Spleen (tissue), 7 donors: ENCODE data around the gene NUMB.
A peak's percentile ranks its signal among the peaks of the same experiment; 100 is the strongest.

Experiments
- POLR2A ChIP-seq, 3 donors: fragments of 450-650 bp; IDR thresholded peaks; one replicate each; pipeline ENCODE4 v1.5.1; 2017; ENCODE audit warnings: antibody characterized with exemption in 3 of 3, mild to moderate bottlenecking in 1 of 3
- POLR2AphosphoS5 ChIP-seq, 3 donors: sonication (generic); formaldehyde crosslinking; IDR thresholded peaks; one replicate each; pipeline ENCODE4 v1.5.1; 2017; ENCODE audit warnings: antibody characterized with exemption in 3 of 3
- TF ChIP-seq, protein P1 (sequence below), 11 experiments: fragments of 200-600 bp in 7 of 11; fragments of 450-650 bp in 4 of 11; sonication (generic) in 4 of 11; IDR thresholded peaks in 8 of 11; conservative IDR thresholded peaks in 3 of 11; 1 replicate in 7 of 11; 2 replicates in 4 of 11; pipeline versions ENCODE4 v1.4.0 to v1.8.0; 2016 to 2021; ENCODE audit warnings: antibody characterized with exemption in 11 of 11, inconsistent platforms in 4 of 11, mild to moderate bottlenecking in 1 of 11
- donor health status: DM: no; HTN: no; CAD: no; lungs with moderate emphysema.
- donor health status: DM: no; HTN: no; CAD: no.
- donor health status: DM: no; HTN: no; CAD: no.

DNA sequence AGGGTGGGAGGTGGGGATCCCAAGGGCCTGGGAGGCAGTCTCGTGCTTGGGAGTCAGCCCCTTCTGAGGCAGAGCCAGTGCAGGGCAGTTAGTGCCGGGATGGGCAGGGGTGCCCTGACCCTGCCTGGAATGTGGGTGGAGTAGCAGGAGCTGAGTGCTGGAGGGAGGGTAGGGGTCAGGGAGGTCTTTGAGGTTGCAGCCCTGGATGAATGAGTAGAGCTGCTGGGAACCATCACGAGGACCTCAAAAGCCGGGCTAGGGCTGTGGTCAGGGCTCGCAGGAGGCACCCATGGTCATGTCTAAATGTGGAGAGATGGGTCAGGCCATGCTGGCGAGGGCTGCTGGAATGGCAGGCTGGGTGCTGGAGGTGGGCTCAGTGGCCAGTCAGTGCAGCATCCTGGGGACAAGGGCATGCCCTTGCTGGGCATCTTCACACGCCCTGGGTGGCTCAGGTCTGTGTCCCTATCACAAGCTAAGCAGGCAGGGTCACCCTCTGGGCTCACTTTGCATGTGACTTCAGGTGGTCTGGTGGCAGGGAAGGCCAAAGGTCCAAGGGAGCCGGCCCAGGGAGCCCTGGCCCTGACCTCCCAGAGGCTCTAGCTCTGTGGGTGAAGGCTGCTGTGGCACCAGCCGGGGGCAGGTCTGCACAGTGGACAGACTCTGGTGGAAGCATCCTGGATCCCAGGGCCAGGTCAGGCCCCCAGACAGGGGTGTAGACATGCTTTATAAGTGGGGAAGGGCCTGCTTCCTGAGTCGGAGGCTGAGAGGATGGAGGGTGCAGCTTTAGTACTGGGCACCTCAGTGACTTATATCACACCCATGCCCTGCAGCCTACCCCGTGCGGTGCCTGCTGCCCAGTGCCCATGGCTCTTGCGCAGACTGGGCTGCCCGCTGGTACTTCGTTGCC is 196.6 kb downstream of the NUMB start:
- TF ChIP-seq, protein P1, sequence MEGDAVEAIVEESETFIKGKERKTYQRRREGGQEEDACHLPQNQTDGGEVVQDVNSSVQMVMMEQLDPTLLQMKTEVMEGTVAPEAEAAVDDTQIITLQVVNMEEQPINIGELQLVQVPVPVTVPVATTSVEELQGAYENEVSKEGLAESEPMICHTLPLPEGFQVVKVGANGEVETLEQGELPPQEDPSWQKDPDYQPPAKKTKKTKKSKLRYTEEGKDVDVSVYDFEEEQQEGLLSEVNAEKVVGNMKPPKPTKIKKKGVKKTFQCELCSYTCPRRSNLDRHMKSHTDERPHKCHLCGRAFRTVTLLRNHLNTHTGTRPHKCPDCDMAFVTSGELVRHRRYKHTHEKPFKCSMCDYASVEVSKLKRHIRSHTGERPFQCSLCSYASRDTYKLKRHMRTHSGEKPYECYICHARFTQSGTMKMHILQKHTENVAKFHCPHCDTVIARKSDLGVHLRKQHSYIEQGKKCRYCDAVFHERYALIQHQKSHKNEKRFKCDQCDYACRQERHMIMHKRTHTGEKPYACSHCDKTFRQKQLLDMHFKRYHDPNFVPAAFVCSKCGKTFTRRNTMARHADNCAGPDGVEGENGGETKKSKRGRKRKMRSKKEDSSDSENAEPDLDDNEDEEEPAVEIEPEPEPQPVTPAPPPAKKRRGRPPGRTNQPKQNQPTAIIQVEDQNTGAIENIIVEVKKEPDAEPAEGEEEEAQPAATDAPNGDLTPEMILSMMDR (IDR thresholded peaks at IDR 0.05 in 8 of 11, conservative IDR thresholded peaks at IDR 0.05 in 3 of 11), result no peak
- TF ChIP-seq POLR2A (IDR thresholded peaks at IDR 0.05) (no peak), POLR2AphosphoS5 (IDR thresholded peaks at IDR 0.05) (peak in 1 of 3 donors; percentile 53)
